Neuronal stem cell (in vitro differentiated cells): ENCODE measurements around the gene TEX48.

ENCODE experiments used
- DNase-seq: peaks from one replicate; pipeline ENCODE4 v3.0.0-alpha.2; 2013; ENCODE audit warnings: low spot score
- H2AFZ ChIP-seq: one replicate; pipeline ENCODE4 v1.6.1; 2013; ENCODE audit warnings: mild to moderate bottlenecking, low read length, inconsistent platforms
- H2AK5ac ChIP-seq: 2 replicates; pipeline ENCODE4 v1.6.1; 2013; ENCODE audit warnings: low read depth, mild to moderate bottlenecking, inconsistent platforms, low read length, moderate library complexity, mixed read lengths
- H2BK120ac ChIP-seq: 2 replicates; pipeline ENCODE4 v1.6.1; 2013; ENCODE audit warnings: low read depth, mild to moderate bottlenecking, inconsistent platforms, low read length, moderate library complexity, mixed read lengths
- H2BK12ac ChIP-seq: one replicate; pipeline ENCODE4 v1.6.1; 2013; ENCODE audit warnings: low read length, inconsistent platforms
- H2BK15ac ChIP-seq: 2 replicates; pipeline ENCODE4 v1.6.1; 2013; ENCODE audit warnings: mild to moderate bottlenecking, low read length, inconsistent platforms, mixed read lengths
- H2BK5ac ChIP-seq: one replicate; pipeline ENCODE4 v1.6.1; 2013; ENCODE audit warnings: inconsistent platforms, mild to moderate bottlenecking, low read length, moderate library complexity
- H3K14ac ChIP-seq: one replicate; pipeline ENCODE4 v1.6.1; 2013; ENCODE audit warnings: low read length, inconsistent platforms
- H3K18ac ChIP-seq: 2 replicates; pipeline ENCODE4 v1.6.1; 2013; ENCODE audit warnings: low read length, inconsistent platforms
- H3K23ac ChIP-seq: 2 replicates; pipeline ENCODE4 v1.6.1; 2013; ENCODE audit warnings: low read depth, mild to moderate bottlenecking, mixed read lengths, low read length, inconsistent platforms; ENCODE audit not compliant: poor library complexity
- H3K27ac ChIP-seq: replicated peaks from 3 replicates; pipeline ENCODE4 v1.5.1; 2013; ENCODE audit warnings: low read length, inconsistent platforms
- H3K27me3 ChIP-seq, 3 experiments: 2 replicates each; pipeline ENCODE4 v1.6.1; 2013; ENCODE audit warnings: low read length in 3 of 3, mild to moderate bottlenecking in 2 of 3, inconsistent platforms in 1 of 3, low read depth in 1 of 3, mixed read lengths in 1 of 3, moderate library complexity in 1 of 3; ENCODE audit not compliant: control insufficient read depth in 3 of 3, insufficient read depth in 3 of 3
- H3K36me3 ChIP-seq, 2 donors: replicated peaks in 1 of 2; 2 replicates each; pipeline ENCODE4 v1.6.1; 2013; ENCODE audit warnings: low read length in 2 of 2; ENCODE audit not compliant: control insufficient read depth in 2 of 2, insufficient read depth in 2 of 2
- H3K4ac ChIP-seq: 2 replicates; pipeline ENCODE4 v1.6.1; 2013; ENCODE audit warnings: inconsistent platforms, mild to moderate bottlenecking, low read length, moderate library complexity
- H3K4me1 ChIP-seq, 2 donors: 1 replicate in 1 of 2; 2 replicates in 1 of 2; pipeline ENCODE4 v1.6.1; 2013; ENCODE audit warnings: low read length in 2 of 2, low read depth in 1 of 2; ENCODE audit not compliant: control insufficient read depth in 2 of 2, insufficient read depth in 1 of 2
- H3K4me2 ChIP-seq: one replicate; pipeline ENCODE4 v1.6.1; 2013; ENCODE audit warnings: mild to moderate bottlenecking, low read length, inconsistent platforms; ENCODE audit not compliant: insufficient read depth, poor library complexity, severe bottlenecking
- H3K4me3 ChIP-seq, 2 donors: 2 replicates each; pipeline ENCODE4 v1.5.1; 2013; ENCODE audit warnings: low read length in 2 of 2, mild to moderate bottlenecking in 2 of 2, inconsistent platforms in 1 of 2, moderate library complexity in 1 of 2
- H3K79me1 ChIP-seq: one replicate; pipeline ENCODE4 v1.6.1; 2013; ENCODE audit warnings: low read depth, mild to moderate bottlenecking, inconsistent platforms, low read length, moderate library complexity
- H3K9ac ChIP-seq: one replicate; pipeline ENCODE4 v1.6.1; 2013; ENCODE audit warnings: mild to moderate bottlenecking, low read depth, low read length, inconsistent platforms; ENCODE audit not compliant: poor library complexity
- H3K9me3 ChIP-seq, 2 donors: replicated peaks in 1 of 2; 2 replicates each; pipeline versions ENCODE3 to v1.6.1; 2013; ENCODE audit warnings: low read length in 2 of 2, mild to moderate bottlenecking in 2 of 2, inconsistent platforms in 1 of 2, low read depth in 1 of 2, mixed read lengths in 1 of 2, moderate library complexity in 1 of 2; ENCODE audit not compliant: control insufficient read depth in 2 of 2, insufficient read depth in 1 of 2
- H4K8ac ChIP-seq: one replicate; pipeline ENCODE4 v1.6.1; 2013; ENCODE audit warnings: low read depth, mild to moderate bottlenecking, inconsistent platforms, low read length, moderate library complexity
- H4K91ac ChIP-seq: one replicate; pipeline ENCODE4 v1.6.1; 2013; ENCODE audit warnings: low read length, low read depth, mild to moderate bottlenecking, inconsistent platforms; ENCODE audit not compliant: poor library complexity
- WGBS, 2 donors: extraction: QIAGEN DNeasy Blood & Tissue Kit; methylation state at CpG; one replicate each; pipeline ENCODE4 v1.1.7; 2013; ENCODE audit warnings: missing lambda C conversion rate in 2 of 2, mixed read lengths in 1 of 2; ENCODE audit not compliant: insufficient read length in 2 of 2, insufficient replicate concordance in 1 of 2; ENCODE audit errors: extremely low coverage in 2 of 2; 5-methylcytosine and 5-hydroxymethylcytosine counted together

Gene TEX48

DNA sequence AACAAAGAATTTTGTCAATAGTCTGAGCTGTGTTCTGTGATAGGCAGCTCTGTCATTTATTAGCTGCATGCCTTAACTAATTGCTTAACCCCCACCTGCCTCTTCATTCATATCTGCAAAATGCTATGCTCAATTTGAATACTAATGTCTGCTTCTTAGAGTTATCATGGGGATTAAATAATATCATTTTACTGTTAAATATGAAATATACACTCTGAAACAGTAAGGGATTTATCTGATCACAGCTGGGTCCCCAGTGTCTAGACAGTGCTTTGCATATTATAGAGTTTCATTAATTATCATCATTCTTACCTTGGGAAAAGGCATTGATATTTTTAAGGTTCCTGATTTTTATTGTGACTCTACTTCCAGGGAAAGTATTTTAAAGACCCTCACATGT lies 12.0 kb downstream of the TEX48 start:
- Histone ChIP-seq H2AFZ (no peak overlapping the region), H2AK5ac (no peak overlapping the region), H3K23ac (no peak overlapping the region), H3K4me2 (no peak overlapping the region), H3K4me1 (no peaks in the 10 kb centered on the region), H2BK15ac (no peak overlapping the region), H2BK120ac (no peak overlapping the region), H2BK12ac (no peak overlapping the region), H3K14ac (no peak overlapping the region), H3K27ac (no peak overlapping the region), H3K27me3 (no peaks in the 10 kb centered on the region), H3K9ac (no peak overlapping the region), H3K18ac (no peak overlapping the region), H3K4me3 (no peak overlapping the region), H3K36me3 (no peaks in the 10 kb centered on the region), H3K4ac (no peak overlapping the region), H3K9me3 (no peaks in the 10 kb centered on the region), H2BK5ac (no peak overlapping the region), H4K8ac (no peak overlapping the region), H4K91ac (no peak overlapping the region), H3K79me1 (no peaks in the 10 kb centered on the region)
- DNase-seq = no peak

DNA sequence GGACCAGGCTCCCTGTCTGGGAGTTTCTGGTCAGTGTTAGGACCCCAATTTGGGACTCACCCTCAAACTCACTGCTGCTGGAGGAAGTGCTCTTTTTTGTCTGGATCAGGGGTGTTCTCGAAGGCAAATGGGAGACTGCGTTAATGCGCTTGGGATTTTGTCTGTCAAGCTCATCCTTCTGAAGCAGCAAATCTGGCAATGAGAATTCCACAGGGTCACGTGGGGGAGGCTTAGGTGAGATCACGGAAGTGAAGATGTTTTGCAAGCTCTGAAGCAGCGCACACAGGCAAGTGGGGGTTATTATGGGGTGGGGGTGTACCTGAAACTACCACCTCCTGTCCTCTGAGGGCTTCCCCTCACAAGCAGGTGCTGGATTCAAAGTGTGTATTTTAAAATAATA lies 13.8 kb downstream of the TEX48 start:
- Histone ChIP-seq H3K18ac (no peak overlapping the region), H2BK12ac (no peak overlapping the region), H4K91ac (no peak overlapping the region), H2AFZ (no peak overlapping the region), H3K27me3 (no peaks in the 10 kb centered on the region), H3K36me3 (no peaks in the 10 kb centered on the region), H4K8ac (no peak overlapping the region), H3K9ac (no peak overlapping the region), H3K27ac (no peak overlapping the region), H3K4me3 (no peak overlapping the region), H3K4me2 (no peak overlapping the region), H2BK15ac (no peak overlapping the region), H3K23ac (no peak overlapping the region), H3K79me1 (no peaks in the 10 kb centered on the region), H2AK5ac (no peak overlapping the region), H2BK5ac (no peak overlapping the region), H3K9me3 (no peaks in the 10 kb centered on the region), H2BK120ac (no peak overlapping the region), H3K4me1 (no peaks in the 10 kb centered on the region), H3K14ac (no peak overlapping the region), H3K4ac (no peak overlapping the region)
- DNase-seq = no peak
- WGBS, 2 donors = no CpG with 5 or more reads among the region's 6 CpGs

DNA sequence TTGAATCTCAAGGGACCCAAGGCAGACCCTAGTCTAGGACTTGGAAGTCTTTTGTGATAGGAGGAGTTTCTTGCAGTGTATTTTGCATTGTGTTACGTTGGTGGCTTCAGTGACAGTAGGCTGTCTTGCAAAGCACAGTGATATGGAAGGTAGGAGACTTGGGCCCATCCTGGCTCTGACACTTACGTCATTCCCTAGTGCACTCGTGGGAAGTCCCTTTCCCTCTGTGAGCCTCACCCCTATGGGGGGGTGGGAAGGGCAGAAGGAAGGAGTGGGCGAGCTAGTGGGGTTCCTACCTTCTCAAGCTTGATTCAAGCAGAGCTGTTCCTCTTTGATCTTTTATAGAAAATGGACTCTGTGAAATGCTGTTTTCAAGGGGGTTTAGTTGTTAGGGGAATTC lies 15.1 kb downstream of the TEX48 start:
- no peak overlapping the region for H2BK12ac ChIP-seq
- H3K9ac ChIP-seq = no peak overlapping the region
- no peaks in the 10 kb centered on the region for H3K9me3 ChIP-seq
- no peak overlapping the region for H2BK5ac ChIP-seq
- H4K8ac ChIP-seq = no peak overlapping the region
- H3K18ac ChIP-seq = no peak overlapping the region
- DNase-seq = no peak
- no peak overlapping the region for H2BK15ac ChIP-seq
- H4K91ac ChIP-seq = no peak overlapping the region
- H3K4me1 ChIP-seq = no peaks in the 10 kb centered on the region
- no peak overlapping the region for H2AFZ ChIP-seq
- H3K4me3 ChIP-seq = no peak overlapping the region
- WGBS, 2 donors = no CpG with 5 or more reads among the region's 4 CpGs
- H2AK5ac ChIP-seq = no peak overlapping the region
- no peak overlapping the region for H3K4me2 ChIP-seq
- H3K4ac ChIP-seq = no peak overlapping the region
- no peak overlapping the region for H3K23ac ChIP-seq
- H2BK120ac ChIP-seq = no peak overlapping the region
- no peaks in the 10 kb centered on the region for H3K36me3 ChIP-seq
- H3K79me1 ChIP-seq = no peaks in the 10 kb centered on the region
- no peak overlapping the region for H3K14ac ChIP-seq
- H3K27ac ChIP-seq = no peak overlapping the region
- peaks cover 0 to 6% (median 0%) of the 10 kb centered on the region in 3 experiments for H3K27me3 ChIP-seq

DNA sequence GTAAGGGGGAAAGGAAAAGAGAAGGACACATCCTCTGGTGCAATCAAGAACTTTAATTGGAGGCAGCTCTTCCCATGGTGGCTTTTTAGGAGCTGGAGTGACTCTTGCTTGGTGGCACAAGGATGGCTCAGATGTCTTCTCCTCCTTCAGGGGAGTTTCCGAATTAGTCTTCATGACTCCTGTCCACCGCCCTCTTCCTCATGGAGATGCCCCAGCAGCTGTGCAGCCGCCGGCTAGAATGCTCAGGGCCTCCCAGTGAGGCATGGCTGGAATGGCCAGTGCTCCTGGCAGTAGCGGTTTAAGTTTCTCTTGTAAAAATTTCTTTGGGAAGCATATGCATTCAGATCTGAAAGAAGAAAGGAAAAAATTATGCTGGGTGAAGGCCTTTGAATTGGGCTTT lies 15.6 kb downstream of the TEX48 start:
- DNase-seq = no peak
- H2BK12ac ChIP-seq = no peak overlapping the region
- no peak overlapping the region for H3K23ac ChIP-seq
- H3K4me2 ChIP-seq = no peak overlapping the region
- no peak overlapping the region for H3K4ac ChIP-seq
- H3K4me1 ChIP-seq = no peaks in the 10 kb centered on the region
- no peaks in the 10 kb centered on the region for H3K79me1 ChIP-seq
- H2AK5ac ChIP-seq = no peak overlapping the region
- no peak overlapping the region for H4K8ac ChIP-seq
- no peak overlapping the region for H2BK120ac ChIP-seq
- no peak overlapping the region for H3K4me3 ChIP-seq
- no peak overlapping the region for H3K14ac ChIP-seq
- no peaks in the 10 kb centered on the region for H3K9me3 ChIP-seq
- no CpG with 5 or more reads among the region's 5 CpGs for WGBS, 2 donors
- H2BK15ac ChIP-seq = no peak overlapping the region
- H3K27ac ChIP-seq = no peak overlapping the region
- no peak overlapping the region for H3K9ac ChIP-seq
- H3K27me3 ChIP-seq = peaks cover 0 to 6% (median 0%) of the 10 kb centered on the region in 3 experiments
- no peak overlapping the region for H2BK5ac ChIP-seq
- no peak overlapping the region for H4K91ac ChIP-seq
- H3K18ac ChIP-seq = no peak overlapping the region
- no peak overlapping the region for H2AFZ ChIP-seq
- H3K36me3 ChIP-seq = no peaks in the 10 kb centered on the region
